T-cell (primary cell): ENCODE data around the gene MT1M. TPM values are rescaled to one million over a fixed set of nuclear protein-coding genes. Genes with fewer than 3 reads are reported as not detected.
"Not testable (repeated sequence)": the region's sequence is repeated elsewhere in the genome, so short reads cannot be mapped to it uniquely, and the experiment has no call there.

Experiments used
- ATAC-seq, 4 experiments: fragments of 200-7000 bp in 3 of 4; fragments of 150-1000 bp in 1 of 4; cut with Tn5 transposase; replicated peaks in 1 of 4; 1 replicate in 3 of 4; 2 replicates in 1 of 4; pipeline ENCODE4 v1.10.0; 2021; ENCODE audit warnings: moderate library complexity in 3 of 4, mild to moderate bottlenecking in 2 of 4, moderate number of reproducible peaks in 1 of 4
- CTCF ChIA-PET, 2 donors: fragments of 300-600 bp; sonication (Branson Sonifier 250); formaldehyde crosslinking; loops; one replicate each; lab custom pipeline; 2022; ENCODE audit warnings: antibody characterized with exemption in 2 of 2; lab: Charles Lee
- POLR2A ChIA-PET, 2 donors: fragments of 300-600 bp; sonication (Branson Sonifier 250); formaldehyde crosslinking; loops; one replicate each; lab custom pipeline; 2022; ENCODE audit warnings: antibody characterized with exemption in 2 of 2; lab: Charles Lee
- DNase-seq, 35 experiments: peaks; one replicate each; pipeline versions ENCODE4 v3.0.0 to v3.0.0-alpha.2; 2013 to 2023
- H3K27ac ChIP-seq: one replicate; pipeline ENCODE4 v1.5.1; 2013; ENCODE audit warnings: low read length
- H3K27me3 ChIP-seq, 2 experiments: replicated peaks in 1 of 2; 1 replicate in 1 of 2; 2 replicates in 1 of 2; pipeline versions ENCODE4 v1.6.1 to v1.7.0; 2013; ENCODE audit warnings: low read length in 1 of 2, mixed read lengths in 1 of 2; ENCODE audit not compliant: control insufficient read depth in 2 of 2, insufficient read depth in 2 of 2; ENCODE audit errors: extremely low read depth in 1 of 2
- H3K36me3 ChIP-seq, 2 donors: 1 replicate in 1 of 2; 2 replicates in 1 of 2; pipeline versions ENCODE4 v1.6.1 to v1.7.0; 2013; ENCODE audit warnings: low read length in 1 of 2; ENCODE audit not compliant: control insufficient read depth in 2 of 2, insufficient read depth in 1 of 2; ENCODE audit errors: extremely low read depth in 1 of 2
- H3K4me1 ChIP-seq, 2 experiments: 1 replicate in 1 of 2; 2 replicates in 1 of 2; pipeline versions ENCODE4 v1.6.1 to v1.7.0; 2013; ENCODE audit warnings: low read length in 2 of 2, mixed read lengths in 1 of 2; ENCODE audit not compliant: insufficient read depth in 2 of 2, control insufficient read depth in 1 of 2; ENCODE audit errors: extremely low read depth in 1 of 2
- H3K4me3 ChIP-seq, 2 donors: 1 replicate in 1 of 2; 2 replicates in 1 of 2; pipeline versions ENCODE4 v1.5.1 to v1.7.0; 2013; ENCODE audit warnings: mild to moderate bottlenecking in 2 of 2, low read length in 1 of 2, moderate library complexity in 1 of 2; ENCODE audit not compliant: control insufficient read depth in 1 of 2; ENCODE audit errors: extremely low read depth in 1 of 2
- H3K9me3 ChIP-seq: 2 replicates; pipeline ENCODE4 v1.7.0; 2013
- H3K27ac Mint-ChIP-seq, 2 donors: one replicate each; pipeline ENCODE4 v1.8.0; 2020 to 2021; ENCODE audit warnings: mild to moderate bottlenecking in 2 of 2, mixed read lengths in 2 of 2
- H3K27me3 Mint-ChIP-seq, 2 donors: one replicate each; pipeline ENCODE4 v1.8.0; 2021 to 2022; ENCODE audit warnings: mixed read lengths in 2 of 2
- H3K36me3 Mint-ChIP-seq: one replicate; pipeline ENCODE4 v1.8.0; 2021; ENCODE audit warnings: mixed read lengths
- H3K4me1 Mint-ChIP-seq, 3 donors: one replicate each; pipeline ENCODE4 v1.8.0; 2020 to 2022; ENCODE audit warnings: mixed read lengths in 3 of 3, mild to moderate bottlenecking in 1 of 3
- H3K4me3 Mint-ChIP-seq, 3 donors: one replicate each; pipeline ENCODE4 v1.8.0; 2020 to 2022; ENCODE audit warnings: mild to moderate bottlenecking in 3 of 3, mixed read lengths in 3 of 3, moderate library complexity in 3 of 3
- H3K9me3 Mint-ChIP-seq, 3 donors: one replicate each; pipeline ENCODE4 v1.8.0; 2020 to 2022; ENCODE audit warnings: mixed read lengths in 3 of 3
- WGBS: methylation state at CpG from one replicate; pipeline ENCODE4 v1.1.5; 2013; ENCODE audit warnings: missing lambda C conversion rate; ENCODE audit not compliant: insufficient coverage; 5-methylcytosine and 5-hydroxymethylcytosine counted together
- total RNA-seq, 35 experiments: library from RNA in 6 of 35; stranded (reverse) in 6 of 35; fragments of 120-200 nt in 1 of 35; gene quantifications; one replicate each; pipeline versions ENCODE4 v1.2.1 to v1.2.4 and lab custom pipeline; 2013 to 2026

Gene MT1M
- total RNA-seq: not detected
- not detected for total RNA-seq (2013)
- total RNA-seq (lab: John Stamatoyannopoulos, UW): 0 to 0.08 (median 0) reads per million in 29 experiments

- WGBS: 5% methylated on average over 47 of the region's 61 CpGs
- Histone ChIP-seq H3K4me3 (peak within 1 kb of the TSS; percentile 10 to 21), H3K4me1 (peaks cover 0 to 30% of the 10 kb centered on the region in 2 experiments), H3K36me3 (no peaks in the 10 kb centered on the region), H3K27ac (no peak within 1 kb of the TSS), H3K27me3 (peaks cover 16 to 59% of the 10 kb centered on the region in 2 experiments), H3K9me3 (no peaks in the 10 kb centered on the region)
- no peaks in the 10 kb centered on the region for H3K9me3 Mint-ChIP-seq
- CTCF ChIA-PET: no interaction called here
- ATAC-seq: peak; percentile 17 to 54 (median 40)
- peak within 1 kb of the TSS in 1 of 2 donors; percentile 39 for H3K27ac Mint-ChIP-seq
- H3K4me1 Mint-ChIP-seq: peaks cover 24 to 37% (median 30%) of the 10 kb centered on the region in 3 donors
- H3K36me3 Mint-ChIP-seq: no peaks in the 10 kb centered on the region
- DNase-seq: no peak
- H3K27me3 Mint-ChIP-seq: peaks cover 53 to 62% of the 10 kb centered on the region in 2 donors
- POLR2A ChIA-PET: interaction anchor here in 1 of 2 donors (0.6 kb wide), 1 partner anchor 8 kb away, joined by 3 read pairs; no protein-coding TSS in a partner anchor
- peak within 1 kb of the TSS; percentile 62 to 84 (median 69) for H3K4me3 Mint-ChIP-seq
These were observed at the start of gene MT1M for GRCh38 chr16:56632156-56632847. MT1M (plus strand) TSS chr16:56632659; CDS start chr16:56632732, 73 bp downstream.

GRCh38 chr16:56582911-56583310, 49.5 kb upstream of the MT1M start:
- H3K4me1 ChIP-seq, H3K36me3 ChIP-seq, H3K4me3 ChIP-seq, H3K27me3 ChIP-seq, POLR2A ChIA-PET, ATAC-seq, H3K27ac ChIP-seq, H3K27me3 Mint-ChIP-seq, DNase-seq, H3K36me3 Mint-ChIP-seq, H3K9me3 ChIP-seq, H3K4me3 Mint-ChIP-seq, H3K27ac Mint-ChIP-seq, H3K4me1 Mint-ChIP-seq, H3K9me3 Mint-ChIP-seq: not testable (repeated sequence)
- CTCF ChIA-PET: interaction anchor here in 1 of 2 donors (1.1 kb wide), 1 partner anchor 120 kb away, joined by 3 read pairs; no protein-coding TSS in a partner anchor
- no CpG with 5 or more reads among the region's 2 CpGs for WGBS

- Mint-ChIP-seq H3K27ac (no peak overlapping the region), H3K9me3 (no peaks in the 10 kb centered on the region), H3K36me3 (no peaks in the 10 kb centered on the region), H3K27me3 (peaks cover 6 to 15% of the 10 kb centered on the region in 2 donors), H3K4me3 (no peak overlapping the region), H3K4me1 (no peaks in the 10 kb centered on the region)
- Histone ChIP-seq H3K4me1 (no peaks in the 10 kb centered on the region), H3K4me3 (no peak overlapping the region), H3K27ac (no peak overlapping the region), H3K36me3 (no peaks in the 10 kb centered on the region), H3K27me3 (peaks cover 2 to 10% of the 10 kb centered on the region in 2 experiments), H3K9me3 (no peaks in the 10 kb centered on the region)
- no peak for ATAC-seq
- WGBS: 81% methylated on average over 5 of the region's 11 CpGs
- ChIA-PET POLR2A (no interaction called here), CTCF (no interaction called here)
- no peak for DNase-seq
These were observed 48.9 kb upstream of the MT1M start for GRCh38 chr16:56583351-56584168.

- no peak overlapping the region for H3K27ac Mint-ChIP-seq
- ATAC-seq: no peak
- ChIA-PET POLR2A (no interaction called here), CTCF (no interaction called here)
- H3K36me3 Mint-ChIP-seq: no peaks in the 10 kb centered on the region
- Histone ChIP-seq H3K4me1 (peaks cover 0 to 5% of the 10 kb centered on the region in 2 experiments), H3K27ac (no peak overlapping the region), H3K4me3 (no peak overlapping the region), H3K27me3 (peaks cover 2 to 15% of the 10 kb centered on the region in 2 experiments), H3K9me3 (no peaks in the 10 kb centered on the region), H3K36me3 (no peaks in the 10 kb centered on the region)
- H3K4me1 Mint-ChIP-seq: peaks cover 0 to 4% (median 3%) of the 10 kb centered on the region in 3 donors
- no peak overlapping the region for H3K4me3 Mint-ChIP-seq
- H3K9me3 Mint-ChIP-seq: no peaks in the 10 kb centered on the region
- no peak for DNase-seq
- peaks cover 11 to 19% of the 10 kb centered on the region in 2 donors for H3K27me3 Mint-ChIP-seq
- 78% methylated on average over 8 of the region's 11 CpGs for WGBS
These were observed 48.2 kb upstream of the MT1M start for GRCh38 chr16:56584276-56584675.

GRCh38 chr16:56588781-56589140, 43.7 kb upstream of the MT1M start:
- ChIA-PET POLR2A (no interaction called here), CTCF (no interaction called here)
- H3K36me3 Mint-ChIP-seq: no peaks in the 10 kb centered on the region
- DNase-seq (no peak), ATAC-seq (peak in 1 of 4 experiments; percentile 7)
- H3K27ac ChIP-seq: no peak overlapping the region
- H3K27me3 ChIP-seq: peaks cover 2 to 33% of the 10 kb centered on the region in 2 experiments
- peaks cover 14 to 45% of the 10 kb centered on the region in 2 donors for H3K27me3 Mint-ChIP-seq
- H3K9me3 Mint-ChIP-seq: peaks cover 0 to 2% (median 0%) of the 10 kb centered on the region in 3 donors
- no peak overlapping the region for H3K27ac Mint-ChIP-seq
- H3K4me1 Mint-ChIP-seq: peaks cover 10 to 14% (median 12%) of the 10 kb centered on the region in 3 donors
- peaks cover 0 to 14% of the 10 kb centered on the region in 2 experiments for H3K4me1 ChIP-seq
- 47% methylated on average over 8 of the region's 9 CpGs for WGBS
- H3K4me3 ChIP-seq: peak overlapping the region in 1 of 2 donors; percentile 77
- no peaks in the 10 kb centered on the region for H3K9me3 ChIP-seq
- H3K36me3 ChIP-seq: no peaks in the 10 kb centered on the region
- peak overlapping the region; percentile 71 to 88 (median 76) for H3K4me3 Mint-ChIP-seq
